ENCODE data around the gene RFX4.

- TF ChIP-seq CTCF (IDR thresholded peaks at IDR 0.05) (no peak), POLR2A (IDR thresholded peaks at IDR 0.05) (no peak)
These were observed 43.2 kb downstream of the RFX4 start for GRCh38 chr12:106625976-106626375.

Measured in esophagus squamous epithelium (tissue), 4 donors.